Endothelial cell of umbilical vein (primary cell): Measurements from ENCODE around the gene RDH13.

Source experiments
- EZH2 ChIP-seq: IDR thresholded peaks from 2 replicates; pipeline ENCODE4 v1.6.1; 2012; ENCODE audit warnings: borderline replicate concordance, low read depth, mild to moderate bottlenecking, moderate library complexity, low read length, inconsistent platforms; ENCODE audit not compliant: severe bottlenecking
- FOS ChIP-seq: IDR thresholded peaks from 2 replicates; pipeline ENCODE4 v1.6.1; 2011; ENCODE audit warnings: mild to moderate bottlenecking, low read length, moderate library complexity, borderline replicate concordance; ENCODE audit not compliant: insufficient read depth
- POLR2A ChIP-seq: IDR thresholded peaks from 2 replicates; pipeline ENCODE4 v1.6.1; 2012; ENCODE audit warnings: low read depth, mild to moderate bottlenecking, control low read depth, low read length
- POLR2AphosphoS5 ChIP-seq: IDR thresholded peaks from 2 replicates; pipeline ENCODE4 v1.6.1; 2012; ENCODE audit warnings: low read depth, mild to moderate bottlenecking, control low read depth, low read length, moderate library complexity; ENCODE audit not compliant: insufficient read depth
- TF ChIP-seq, protein P1 (sequence below), 2 donors: IDR thresholded peaks; 1 replicate in 1 of 2; 2 replicates in 1 of 2; pipeline ENCODE4 v1.5.1; 2011; ENCODE audit warnings: low read length in 2 of 2, mild to moderate bottlenecking in 2 of 2, moderate library complexity in 2 of 2, control low read depth in 1 of 2, inconsistent platforms in 1 of 2, low read depth in 1 of 2; ENCODE audit not compliant: insufficient read depth in 1 of 2; ENCODE audit errors: extremely low read depth in 1 of 2
- TF ChIP-seq, protein P2 (sequence below): IDR thresholded peaks from 2 replicates; pipeline ENCODE4 v1.6.1; 2011; ENCODE audit not compliant: insufficient read depth, insufficient read length

DNA sequence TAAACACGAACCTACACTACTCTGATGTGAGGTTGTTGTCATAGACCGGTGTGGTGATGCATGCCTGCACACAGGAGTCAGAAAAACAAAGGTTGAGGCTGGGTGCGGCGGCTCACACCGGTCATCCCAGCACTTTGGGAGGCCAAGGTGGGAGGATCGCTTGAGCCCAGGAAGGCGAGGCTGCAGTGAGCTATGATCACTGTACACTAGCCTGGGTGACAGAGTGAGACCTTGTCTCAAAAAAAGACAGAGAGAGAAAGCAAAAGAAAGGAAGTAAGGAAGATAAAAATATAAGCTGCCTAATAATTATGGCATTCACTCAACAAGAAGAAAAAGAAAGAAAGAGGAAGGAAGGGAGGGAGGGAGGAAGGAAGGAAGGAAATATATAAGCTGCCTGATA, 34.2 kb downstream of the RDH13 start:
- TF ChIP-seq, protein P1, sequence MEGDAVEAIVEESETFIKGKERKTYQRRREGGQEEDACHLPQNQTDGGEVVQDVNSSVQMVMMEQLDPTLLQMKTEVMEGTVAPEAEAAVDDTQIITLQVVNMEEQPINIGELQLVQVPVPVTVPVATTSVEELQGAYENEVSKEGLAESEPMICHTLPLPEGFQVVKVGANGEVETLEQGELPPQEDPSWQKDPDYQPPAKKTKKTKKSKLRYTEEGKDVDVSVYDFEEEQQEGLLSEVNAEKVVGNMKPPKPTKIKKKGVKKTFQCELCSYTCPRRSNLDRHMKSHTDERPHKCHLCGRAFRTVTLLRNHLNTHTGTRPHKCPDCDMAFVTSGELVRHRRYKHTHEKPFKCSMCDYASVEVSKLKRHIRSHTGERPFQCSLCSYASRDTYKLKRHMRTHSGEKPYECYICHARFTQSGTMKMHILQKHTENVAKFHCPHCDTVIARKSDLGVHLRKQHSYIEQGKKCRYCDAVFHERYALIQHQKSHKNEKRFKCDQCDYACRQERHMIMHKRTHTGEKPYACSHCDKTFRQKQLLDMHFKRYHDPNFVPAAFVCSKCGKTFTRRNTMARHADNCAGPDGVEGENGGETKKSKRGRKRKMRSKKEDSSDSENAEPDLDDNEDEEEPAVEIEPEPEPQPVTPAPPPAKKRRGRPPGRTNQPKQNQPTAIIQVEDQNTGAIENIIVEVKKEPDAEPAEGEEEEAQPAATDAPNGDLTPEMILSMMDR (IDR thresholded peaks at IDR 0.05; ENCODE audit: extremely low read depth in 1 of 2, insufficient read depth in 1 of 2, low read depth in 1 of 2, low read length in 2 of 2): no peak
- TF ChIP-seq EZH2 (no peak), FOS (no peak), POLR2A (no peak), POLR2AphosphoS5 (no peak)
- TF ChIP-seq, protein P2, sequence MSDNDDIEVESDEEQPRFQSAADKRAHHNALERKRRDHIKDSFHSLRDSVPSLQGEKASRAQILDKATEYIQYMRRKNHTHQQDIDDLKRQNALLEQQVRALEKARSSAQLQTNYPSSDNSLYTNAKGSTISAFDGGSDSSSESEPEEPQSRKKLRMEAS: no peak
